Epidermal melanocyte (primary cell): ENCODE results near the gene LGALS16.
"Not testable (repeated sequence)": the region's sequence is repeated elsewhere in the genome, so short reads cannot be mapped to it uniquely, and the experiment has no call there.

Source experiments
- DNase-seq: peaks from one replicate; pipeline ENCODE4 v3.0.0; 2011; ENCODE audit warnings: low spot score; ENCODE audit not compliant: insufficient read length

The LGALS16 gene

GRCh38 chr19:39677961-39678889 is 22.5 kb downstream of the LGALS16 start:
- no peak for DNase-seq

- no peak for DNase-seq
These were observed 23.5 kb downstream of the LGALS16 start for GRCh38 chr19:39679056-39679790.

GRCh38 chr19:39679791-39680168 is 24.1 kb downstream of the LGALS16 start:
- DNase-seq: no peak

GRCh38 chr19:39680593-39680992 is 24.9 kb downstream of the LGALS16 start:
- no peak for DNase-seq

GRCh38 chr19:39681416-39681815 is 25.7 kb downstream of the LGALS16 start:
- no peak for DNase-seq

GRCh38 chr19:39684267-39684666 is 28.6 kb downstream of the LGALS16 start:
- DNase-seq: no peak

GRCh38 chr19:39686739-39687138 is 31.0 kb downstream of the LGALS16 start:
- no peak for DNase-seq

- not testable (repeated sequence) for DNase-seq
These were observed 32.9 kb downstream of the LGALS16 start for GRCh38 chr19:39688637-39689036.

- DNase-seq: no peak
These were observed 36.5 kb downstream of the LGALS16 start for GRCh38 chr19:39692166-39692565.

- DNase-seq: no peak
These were observed 37.1 kb downstream of the LGALS16 start for GRCh38 chr19:39692822-39693221.

GRCh38 chr19:39695759-39696158 is 40.0 kb downstream of the LGALS16 start:
- DNase-seq: no peak

- DNase-seq: no peak
These were observed 40.7 kb downstream of the LGALS16 start for GRCh38 chr19:39696387-39696786.

- no peak for DNase-seq
These were observed 42.8 kb downstream of the LGALS16 start for GRCh38 chr19:39698535-39698934.

- DNase-seq: no peak
These were observed 45.6 kb downstream of the LGALS16 start for GRCh38 chr19:39701291-39701690.

- no peak for DNase-seq
These were observed 48.7 kb downstream of the LGALS16 start, which contains the start of gene LGALS14 for GRCh38 chr19:39704181-39705044. Gene LGALS14 (plus strand): TSS chr19:39704481. CDS start chr19:39704529, 48 bp downstream.

GRCh38 chr19:39705578-39706188 is 50.0 kb downstream of the LGALS16 start:
- DNase-seq: no peak

- DNase-seq: no peak
These were observed 52.9 kb downstream of the LGALS16 start for GRCh38 chr19:39708594-39708993.

GRCh38 chr19:39709026-39709872 is 53.5 kb downstream of the LGALS16 start:
- no peak for DNase-seq
